GM18520 (cell line): ENCODE measurements around the gene YLPM1.
"Not testable (repeated sequence)": the region's sequence is repeated elsewhere in the genome, so short reads cannot be mapped to it uniquely, and the experiment has no call there.

ENCODE experiments used
- ATAC-seq: cut with Tn5 transposase; IDR thresholded peaks from one replicate; pipeline ENCODE4 v1.9.1; 2021; ENCODE audit not compliant: unreplicated experiment

YLPM1 gene

GRCh38 chr14:74762917-74763802 lies at the start of gene YLPM1:
YLPM1 (plus strand) TSS chr14:74763316; CDS start chr14:74763490, 174 bp downstream.
- peak; percentile 95 for ATAC-seq

- ATAC-seq: no peak
Measured at GRCh38 chr14:74713395-74713735, 49.8 kb upstream of the YLPM1 start.

DNA sequence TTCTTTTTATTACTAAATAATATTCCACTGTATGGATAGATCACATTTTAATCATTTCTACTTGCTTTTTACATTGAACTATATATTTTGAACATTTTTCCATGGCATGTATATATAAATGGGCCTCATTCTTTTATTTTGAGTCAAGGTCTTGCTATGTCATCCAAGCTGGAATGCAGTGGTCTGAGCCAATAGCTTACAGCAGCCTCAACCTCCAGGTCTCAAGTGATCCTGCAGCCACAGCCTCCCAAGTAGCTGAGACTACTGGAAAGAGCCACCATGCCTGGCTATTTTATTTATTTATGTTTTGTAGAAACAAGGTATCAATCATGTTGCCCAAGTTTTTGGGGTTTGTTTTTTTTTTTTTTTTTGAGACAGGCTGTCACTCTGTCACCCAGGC lies 42.6 kb upstream of the YLPM1 start:
- no peak for ATAC-seq

DNA sequence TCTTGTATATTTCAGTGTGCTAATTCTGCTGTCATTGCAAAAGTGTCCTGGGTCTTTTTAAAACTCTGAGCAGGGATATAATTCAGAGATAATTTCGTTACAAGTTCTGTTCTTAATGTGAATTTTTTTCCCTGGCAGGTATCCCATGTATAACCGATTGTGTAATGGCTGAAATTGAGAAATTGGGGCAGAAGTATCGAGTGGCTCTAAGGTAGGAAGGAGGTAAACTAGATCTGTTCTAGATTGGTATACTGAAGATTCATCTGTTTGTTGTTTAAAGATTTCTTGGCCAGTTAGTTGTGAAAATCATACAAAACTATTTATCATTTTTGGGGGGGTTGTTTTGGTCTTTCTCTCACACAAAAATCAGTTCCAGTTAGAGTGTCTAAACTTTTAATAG lies 40.0 kb upstream of the YLPM1 start:
- ATAC-seq: no peak

DNA sequence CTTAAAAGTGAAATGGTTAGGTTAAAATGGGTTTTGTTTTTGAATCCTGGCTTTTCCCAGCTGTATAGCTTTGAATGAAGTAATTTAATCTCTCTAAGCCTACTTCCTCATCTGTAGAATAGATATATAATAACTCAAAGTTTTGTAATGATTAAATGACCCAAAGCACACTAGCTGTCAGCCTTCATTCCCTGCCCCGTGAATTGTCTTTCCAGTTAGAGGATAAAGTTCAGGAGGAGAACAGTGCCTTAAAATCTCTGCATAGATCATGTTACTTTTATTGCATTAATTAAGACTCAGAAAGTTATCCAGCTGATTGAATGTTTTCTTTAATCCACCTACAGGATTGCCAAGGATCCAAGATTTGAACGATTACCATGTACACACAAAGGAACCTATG lies 30.7 kb upstream of the YLPM1 start:
- no peak for ATAC-seq

GRCh38 chr14:74733221-74733620 lies 29.9 kb upstream of the YLPM1 start:
- ATAC-seq: no peak

DNA sequence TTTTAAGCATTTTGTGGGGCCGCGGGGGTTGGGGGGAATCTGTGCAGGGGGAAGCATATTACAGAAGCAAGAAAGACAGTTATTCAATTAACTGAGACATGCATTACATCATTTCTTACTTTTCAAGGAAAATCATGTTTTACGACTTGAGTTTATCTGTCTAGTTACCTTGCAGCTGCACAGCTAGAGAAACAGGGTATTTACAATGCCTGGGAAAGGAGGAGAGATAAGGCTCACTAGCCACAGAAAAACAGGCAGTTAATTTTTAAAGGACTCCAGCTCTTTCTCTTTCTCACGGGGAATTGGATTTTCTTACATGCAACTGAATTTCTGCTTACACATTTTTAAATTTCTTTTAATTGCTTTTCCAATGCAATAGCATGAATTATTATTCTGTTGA lies 28.0 kb upstream of the YLPM1 start:
- no peak for ATAC-seq

- ATAC-seq: no peak
Measured at GRCh38 chr14:74737753-74738325, 25.3 kb upstream of the YLPM1 start.

- ATAC-seq: no peak
Measured at GRCh38 chr14:74739293-74740030, 23.7 kb upstream of the YLPM1 start.

GRCh38 chr14:74747237-74747636 lies 15.9 kb upstream of the YLPM1 start:
- ATAC-seq: no peak

DNA sequence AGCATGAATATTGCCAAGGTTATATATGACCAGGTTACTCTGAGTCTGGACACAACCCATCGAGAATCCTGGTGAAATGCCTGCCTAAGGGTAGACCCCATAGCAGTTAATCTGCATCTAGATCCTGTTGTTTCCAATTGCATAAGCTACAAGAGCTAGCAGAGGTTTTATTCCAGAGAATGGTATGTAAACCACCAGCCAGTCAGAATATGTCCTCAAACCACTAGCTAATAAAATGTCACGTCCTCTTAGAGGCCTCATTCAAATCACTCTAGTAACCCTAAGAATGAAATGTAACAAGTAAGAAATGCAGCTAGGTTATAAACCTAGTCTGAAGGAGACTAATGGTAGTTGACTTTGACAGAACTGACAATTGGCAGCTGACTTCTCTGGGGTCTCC lies 9.0 kb upstream of the YLPM1 start:
- ATAC-seq: no peak

DNA sequence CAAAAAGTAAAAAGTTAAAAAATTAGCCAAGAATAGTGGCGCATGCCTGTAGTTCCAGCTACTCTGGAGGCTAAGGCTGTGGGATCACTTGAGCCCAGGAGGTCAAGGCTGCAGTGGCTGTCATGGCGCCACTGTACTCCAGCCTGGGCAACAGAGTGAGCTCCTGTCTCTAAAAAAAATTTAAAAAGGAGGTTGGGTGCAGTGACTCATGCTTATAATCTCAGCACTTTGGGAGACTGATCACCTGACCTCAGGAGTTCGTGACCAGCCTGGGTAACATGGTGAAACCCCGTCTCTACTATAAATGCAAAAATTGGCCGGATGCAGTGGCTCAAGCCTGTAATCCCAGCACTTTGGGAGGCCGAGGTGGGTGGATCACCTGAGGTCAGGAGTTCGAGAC lies 8.2 kb upstream of the YLPM1 start:
- ATAC-seq: no peak

- no peak for ATAC-seq
Measured at GRCh38 chr14:74756326-74756725, 6.8 kb upstream of the YLPM1 start.

GRCh38 chr14:74758505-74758904 lies 4.6 kb upstream of the YLPM1 start:
- not testable (repeated sequence) for ATAC-seq

- ATAC-seq: no peak
Measured at GRCh38 chr14:74763803-74764531, 851 bp downstream of the YLPM1 start.

- ATAC-seq: no peak
Measured at GRCh38 chr14:74765721-74766120, 2.6 kb downstream of the YLPM1 start.

DNA sequence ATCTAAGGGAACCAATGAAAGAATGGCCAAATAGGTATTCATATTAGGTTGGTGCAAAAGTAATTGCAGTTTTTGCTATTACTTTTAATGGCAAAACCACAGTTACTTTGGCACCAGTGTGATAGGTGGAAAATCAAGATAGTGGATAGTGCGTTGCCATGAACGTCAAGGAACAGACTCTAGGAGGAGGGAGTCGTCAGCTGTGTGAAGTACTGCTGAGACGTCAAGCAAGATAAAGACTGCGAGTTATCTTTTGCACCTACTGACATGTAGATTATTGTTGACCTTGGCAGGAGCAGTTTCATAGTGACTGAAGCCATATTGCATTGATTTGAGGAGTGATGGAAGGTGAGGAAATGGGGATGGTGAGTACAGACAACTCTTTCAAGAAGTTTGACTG lies 8.3 kb downstream of the YLPM1 start:
- no peak for ATAC-seq

DNA sequence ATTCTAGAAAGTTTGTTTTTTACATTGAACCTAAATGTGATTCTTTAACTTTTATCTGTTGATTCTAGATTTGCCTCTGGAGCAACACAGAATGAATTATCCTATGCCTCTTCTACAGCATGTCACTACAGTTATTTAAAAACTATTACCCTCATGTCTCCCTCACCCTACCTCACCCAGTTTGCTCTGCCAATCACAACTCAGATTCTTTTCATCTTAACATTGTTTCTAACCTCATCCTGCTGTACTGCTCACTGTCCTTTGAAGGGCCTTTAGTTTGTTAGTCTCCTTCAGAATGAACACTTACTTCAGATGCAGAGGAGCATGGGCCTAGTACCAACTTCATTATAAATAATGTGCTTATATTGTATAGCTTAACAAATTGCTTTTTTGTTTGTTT lies 21.5 kb downstream of the YLPM1 start:
- ATAC-seq: no peak

DNA sequence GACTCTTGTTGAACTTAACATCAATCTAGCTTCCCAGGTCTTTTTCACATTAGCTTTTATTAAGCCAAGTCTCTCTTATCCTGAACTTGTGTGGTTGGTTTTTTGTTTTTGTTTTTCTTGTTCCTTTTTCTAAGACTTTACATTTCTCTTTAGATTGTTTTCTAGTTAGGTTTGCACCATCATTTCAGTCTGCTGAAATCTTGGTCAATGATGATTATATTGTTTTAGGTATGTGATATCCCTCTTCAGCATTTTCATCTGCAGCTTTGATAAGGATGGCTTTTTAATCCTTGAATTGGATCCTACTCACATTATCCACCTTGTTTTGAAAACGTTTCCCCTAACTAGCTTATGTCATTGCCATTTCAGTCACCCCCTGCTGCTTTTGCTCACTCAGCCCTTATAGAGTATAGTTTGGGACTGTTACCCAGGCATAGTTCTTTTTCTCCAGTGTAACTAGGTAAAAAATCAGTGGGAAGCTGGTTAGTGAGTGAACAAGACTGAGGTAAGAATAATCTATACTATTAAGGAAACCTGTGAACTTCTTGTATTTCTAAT lies 22.0 kb downstream of the YLPM1 start:
- ATAC-seq: no peak

DNA sequence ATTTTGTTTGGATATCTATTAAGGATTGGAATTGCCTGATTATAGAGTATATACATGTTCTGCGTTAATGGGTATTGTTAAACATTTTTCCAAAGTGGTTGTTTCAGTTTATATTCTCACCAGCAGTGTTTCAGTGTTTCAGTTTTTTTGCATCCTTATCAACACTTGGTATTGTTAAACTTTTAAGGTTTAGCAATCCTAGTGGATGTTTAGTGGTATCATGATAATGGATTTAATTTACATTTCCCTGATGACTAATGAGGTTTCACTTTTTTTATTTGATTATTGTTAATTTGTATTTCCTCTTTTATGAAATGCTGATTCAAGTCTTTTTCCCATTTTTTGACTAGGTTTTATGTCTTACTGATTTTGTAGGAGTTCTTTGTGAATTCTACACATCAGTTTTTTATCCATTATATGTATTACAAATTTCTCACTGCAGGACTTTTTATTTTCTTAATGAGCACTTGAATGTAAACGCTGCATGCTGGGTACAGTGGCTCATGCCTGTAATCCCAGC lies 23.7 kb downstream of the YLPM1 start:
- ATAC-seq: no peak
